ENCODE results near the gene FRS2.

- TF ChIP-seq POLR2A (IDR thresholded peaks at IDR 0.05): no peak
- TF ChIP-seq CTCF (IDR thresholded peaks at IDR 0.05): no peak
- TF ChIP-seq EP300 (IDR thresholded peaks at IDR 0.05): no peak
- TF ChIP-seq POLR2AphosphoS5 (IDR thresholded peaks at IDR 0.05): no peak
These were observed 6.3 kb downstream of the FRS2 start for GRCh38 chr12:69476276-69477017.
